ENCODE measurements around the gene MFGE8.

GRCh38 chr15:88912500-88912921 is 668 bp downstream of the MFGE8 start:
- TF ChIP-seq PATZ1 (CRISPR knock-in tag; IDR thresholded peaks at IDR 0.05; ENCODE audit: borderline replicate concordance) = no peak
- TF ChIP-seq ZNF70 (CRISPR knock-in tag; IDR thresholded peaks at IDR 0.05) = peak; percentile 78
- TF ChIP-seq ISL1 (CRISPR knock-in tag; IDR thresholded peaks at IDR 0.05) = no peak
- no peak for TF ChIP-seq RARB (CRISPR knock-in tag; IDR thresholded peaks at IDR 0.05)
- no peak for TF ChIP-seq CSRNP3 (CRISPR knock-in tag; IDR thresholded peaks at IDR 0.05)
- TF ChIP-seq ARNTL (CRISPR knock-in tag; IDR thresholded peaks at IDR 0.05; ENCODE audit: borderline replicate concordance, low read depth) = no peak
- no peak for TF ChIP-seq ZFP30 (CRISPR knock-in tag; IDR thresholded peaks at IDR 0.05)
- TF ChIP-seq TSHZ2 (CRISPR knock-in tag; IDR thresholded peaks at IDR 0.05) = no peak
- TF ChIP-seq ZFP3 (CRISPR knock-in tag; IDR thresholded peaks at IDR 0.05) = no peak
- no peak for TF ChIP-seq POU6F1 (CRISPR knock-in tag; IDR thresholded peaks at IDR 0.05; ENCODE audit: borderline replicate concordance, low read depth)
- TF ChIP-seq CSDC2 (CRISPR knock-in tag; IDR thresholded peaks at IDR 0.05) = no peak
- TF ChIP-seq ZNF8 (CRISPR knock-in tag; IDR thresholded peaks at IDR 0.05) = no peak
- TF ChIP-seq CREB5 (CRISPR knock-in tag; IDR thresholded peaks at IDR 0.05; ENCODE audit: low read depth) = no peak
- TF ChIP-seq SNAI2 (CRISPR knock-in tag; IDR thresholded peaks at IDR 0.05) = no peak

Measured in SK-N-SH treated with all-trans-retinoic acid at 6 μM for 48 hours (cell line).